ENCODE results near the gene CELSR1. TPM values are rescaled to one million over a fixed set of nuclear protein-coding genes. Genes with fewer than 3 reads are reported as not detected.

Gene CELSR1
- total RNA-seq, 2 experiments from 2014 or later: 0.04 to 0.14 TPM

GRCh38 chr22:46569055-46569847 is 31.8 kb upstream of the CELSR1 start:
- no peak overlapping the region for H3K27ac Mint-ChIP-seq
- no peaks in the 10 kb centered on the region for H3K27me3 Mint-ChIP-seq
- no peaks in the 10 kb centered on the region for H3K36me3 Mint-ChIP-seq
- no peaks in the 10 kb centered on the region for H3K4me1 Mint-ChIP-seq
- DNase-seq: no peak
- H3K4me3 Mint-ChIP-seq: no peak overlapping the region
- peaks cover 19% of the 10 kb centered on the region for H3K9me3 Mint-ChIP-seq

GRCh38 chr22:46568102-46568809 is 30.8 kb upstream of the CELSR1 start:
- Mint-ChIP-seq H3K27ac (no peak overlapping the region), H3K36me3 (no peaks in the 10 kb centered on the region), H3K27me3 (no peaks in the 10 kb centered on the region), H3K4me3 (no peak overlapping the region), H3K4me1 (peaks cover 2% of the 10 kb centered on the region), H3K9me3 (peaks cover 19% of the 10 kb centered on the region)
- DNase-seq: no peak

DNA sequence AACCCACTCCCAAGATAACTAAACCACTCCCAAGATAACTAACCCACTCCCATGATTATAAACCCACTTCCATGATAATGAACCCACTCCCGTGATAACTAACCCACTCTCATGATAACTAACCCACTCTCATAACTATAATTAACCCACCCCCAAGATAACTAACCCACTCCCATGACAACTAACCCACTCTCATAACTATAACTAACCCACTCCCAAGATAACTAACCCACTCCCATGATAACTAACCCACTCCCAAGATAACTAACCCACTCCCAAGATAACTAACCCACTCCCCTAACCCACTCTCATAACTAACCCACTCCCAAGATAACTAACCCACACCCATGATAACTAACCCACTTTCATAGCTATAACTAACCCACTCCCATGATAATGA is 30.1 kb upstream of the CELSR1 start:
- Mint-ChIP-seq H3K36me3 (no peaks in the 10 kb centered on the region), H3K9me3 (peaks cover 19% of the 10 kb centered on the region), H3K27ac (no peak overlapping the region), H3K4me3 (no peak overlapping the region), H3K27me3 (no peaks in the 10 kb centered on the region), H3K4me1 (peaks cover 3% of the 10 kb centered on the region)
- DNase-seq: no peak

GRCh38 chr22:46564084-46564714 is 26.8 kb upstream of the CELSR1 start:
- no peak overlapping the region for H3K4me3 Mint-ChIP-seq
- H3K36me3 Mint-ChIP-seq: no peaks in the 10 kb centered on the region
- H3K27ac Mint-ChIP-seq: no peak overlapping the region
- peaks cover 9% of the 10 kb centered on the region for H3K9me3 Mint-ChIP-seq
- H3K27me3 Mint-ChIP-seq: no peaks in the 10 kb centered on the region
- no peak for DNase-seq
- H3K4me1 Mint-ChIP-seq: peaks cover 4% of the 10 kb centered on the region

DNA sequence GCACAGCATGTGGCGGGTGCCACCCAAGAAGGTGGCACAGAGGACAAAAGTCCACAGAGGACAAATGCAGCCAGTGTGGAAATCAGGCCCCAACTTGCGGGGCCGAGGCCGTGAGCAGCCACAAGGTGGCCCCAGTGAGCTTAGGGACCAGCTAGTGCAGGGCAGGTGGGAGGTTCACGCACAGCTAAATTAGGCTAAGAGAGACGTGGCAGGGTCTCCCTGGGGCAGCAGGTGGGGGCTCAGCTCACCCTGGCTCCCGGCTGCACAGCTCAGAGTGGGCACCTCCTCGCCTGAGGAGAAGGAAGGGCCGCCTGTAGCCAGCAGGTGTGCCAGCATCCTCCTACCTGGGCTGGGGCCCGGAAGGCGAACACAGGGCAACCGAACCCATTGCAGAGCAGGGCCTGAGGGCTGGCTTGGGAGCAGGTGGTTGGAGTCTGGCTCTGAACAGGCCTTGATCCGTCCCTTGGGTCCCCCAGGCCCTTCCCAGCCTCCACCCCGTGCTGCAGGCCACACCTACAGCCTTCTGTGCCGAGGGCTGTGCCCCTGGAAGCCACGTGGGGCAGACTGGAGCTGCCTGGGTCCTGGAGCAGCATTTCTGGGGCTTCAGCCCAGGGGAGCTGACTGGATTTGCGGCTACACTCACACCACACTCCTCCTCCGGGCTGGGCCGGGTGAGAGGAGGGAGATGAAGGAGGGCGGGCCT is 26.1 kb upstream of the CELSR1 start:
- no peaks in the 10 kb centered on the region for H3K36me3 Mint-ChIP-seq
- H3K27me3 Mint-ChIP-seq: no peaks in the 10 kb centered on the region
- no peak overlapping the region for H3K4me3 Mint-ChIP-seq
- peaks cover 9% of the 10 kb centered on the region for H3K9me3 Mint-ChIP-seq
- DNase-seq: peak; percentile 75
- H3K27ac Mint-ChIP-seq: no peak overlapping the region
- peaks cover 4% of the 10 kb centered on the region for H3K4me1 Mint-ChIP-seq

- Mint-ChIP-seq H3K4me3 (peak overlapping the region; percentile 62), H3K27ac (no peak overlapping the region), H3K36me3 (no peaks in the 10 kb centered on the region), H3K27me3 (no peaks in the 10 kb centered on the region), H3K4me1 (peaks cover 4% of the 10 kb centered on the region), H3K9me3 (peaks cover 3% of the 10 kb centered on the region)
- peak; percentile 56 for DNase-seq
These were observed 24.1 kb upstream of the CELSR1 start for GRCh38 chr22:46561435-46561905.

DNA sequence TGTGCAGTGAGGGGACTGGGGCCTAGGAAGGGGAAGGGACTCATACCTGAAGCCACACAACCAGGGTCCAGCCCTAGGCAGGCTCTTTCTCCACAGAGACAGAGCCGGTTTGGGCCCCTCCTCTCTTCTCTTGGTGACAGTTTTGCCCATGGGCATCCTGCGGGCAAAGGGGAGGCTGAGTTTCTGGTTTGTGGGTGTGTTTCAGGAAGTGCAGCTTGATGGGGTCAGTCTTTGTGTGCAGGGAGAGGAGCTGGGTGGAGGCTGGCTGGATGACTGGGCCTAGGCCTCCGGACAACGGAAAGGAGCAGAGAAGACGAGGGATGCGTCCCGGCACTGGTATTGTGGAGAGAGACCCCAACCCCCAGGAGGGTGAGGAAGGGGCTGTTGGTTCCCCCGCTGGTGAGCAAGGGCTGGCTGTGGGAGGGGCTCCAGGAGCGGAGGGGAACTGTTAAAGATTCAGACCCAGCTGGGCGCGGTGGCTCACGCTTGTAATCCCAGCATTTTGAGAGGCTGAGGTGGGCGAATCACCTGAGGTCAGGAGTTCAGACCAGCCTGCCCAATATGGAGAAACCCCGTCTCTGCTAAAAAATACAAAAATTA is 23.4 kb upstream of the CELSR1 start:
- Mint-ChIP-seq H3K9me3 (peaks cover 3% of the 10 kb centered on the region), H3K4me3 (no peak overlapping the region), H3K27me3 (no peaks in the 10 kb centered on the region), H3K36me3 (no peaks in the 10 kb centered on the region), H3K27ac (no peak overlapping the region), H3K4me1 (peaks cover 4% of the 10 kb centered on the region)
- DNase-seq: no peak

GRCh38 chr22:46557736-46558480 is 20.5 kb upstream of the CELSR1 start:
- peaks cover 3% of the 10 kb centered on the region for H3K9me3 Mint-ChIP-seq
- H3K36me3 Mint-ChIP-seq: no peaks in the 10 kb centered on the region
- H3K27ac Mint-ChIP-seq: no peak overlapping the region
- no peak overlapping the region for H3K4me3 Mint-ChIP-seq
- no peaks in the 10 kb centered on the region for H3K27me3 Mint-ChIP-seq
- no peak for DNase-seq
- peaks cover 2% of the 10 kb centered on the region for H3K4me1 Mint-ChIP-seq

- H3K27ac Mint-ChIP-seq: no peak overlapping the region
- H3K36me3 Mint-ChIP-seq: no peaks in the 10 kb centered on the region
- H3K9me3 Mint-ChIP-seq: peaks cover 6% of the 10 kb centered on the region
- no peaks in the 10 kb centered on the region for H3K4me1 Mint-ChIP-seq
- no peak overlapping the region for H3K4me3 Mint-ChIP-seq
- DNase-seq: no peak
- H3K27me3 Mint-ChIP-seq: no peaks in the 10 kb centered on the region
These were observed 19.4 kb upstream of the CELSR1 start for GRCh38 chr22:46556775-46557174.

DNA sequence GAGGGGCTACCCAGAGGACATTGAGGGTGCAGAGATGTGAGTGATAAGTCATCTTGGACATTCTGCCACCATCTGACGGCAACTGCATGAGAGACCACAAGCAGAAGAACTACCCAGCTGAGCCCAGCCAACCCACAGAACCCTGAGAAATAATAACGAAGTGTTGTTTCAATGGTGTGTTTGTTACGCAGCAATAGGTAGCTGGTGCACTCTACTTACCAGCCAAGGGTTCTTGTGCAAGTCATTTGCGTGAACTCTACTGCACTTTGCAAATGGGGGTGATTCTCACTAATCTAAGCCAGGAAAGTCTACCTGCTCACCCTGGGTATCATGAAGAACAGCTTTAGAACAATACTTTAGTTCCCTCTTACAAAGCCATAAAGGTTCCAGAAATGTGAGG is 15.8 kb upstream of the CELSR1 start:
- H3K27me3 Mint-ChIP-seq: no peaks in the 10 kb centered on the region
- H3K9me3 Mint-ChIP-seq: peaks cover 6% of the 10 kb centered on the region
- no peak overlapping the region for H3K4me3 Mint-ChIP-seq
- H3K36me3 Mint-ChIP-seq: no peaks in the 10 kb centered on the region
- no peaks in the 10 kb centered on the region for H3K4me1 Mint-ChIP-seq
- no peak overlapping the region for H3K27ac Mint-ChIP-seq
- DNase-seq: no peak

- no peak overlapping the region for H3K27ac Mint-ChIP-seq
- no peak overlapping the region for H3K4me3 Mint-ChIP-seq
- DNase-seq: no peak
- H3K4me1 Mint-ChIP-seq: no peaks in the 10 kb centered on the region
- H3K27me3 Mint-ChIP-seq: no peaks in the 10 kb centered on the region
- peaks cover 6% of the 10 kb centered on the region for H3K9me3 Mint-ChIP-seq
- H3K36me3 Mint-ChIP-seq: no peaks in the 10 kb centered on the region
These were observed 14.6 kb upstream of the CELSR1 start for GRCh38 chr22:46551996-46552395.

- Mint-ChIP-seq H3K4me3 (no peak overlapping the region), H3K9me3 (peaks cover 2% of the 10 kb centered on the region), H3K27me3 (peaks cover 2% of the 10 kb centered on the region), H3K27ac (no peak overlapping the region), H3K36me3 (no peaks in the 10 kb centered on the region), H3K4me1 (no peaks in the 10 kb centered on the region)
- no peak for DNase-seq
These were observed 13.9 kb upstream of the CELSR1 start for GRCh38 chr22:46551321-46551720.

- H3K36me3 Mint-ChIP-seq: no peaks in the 10 kb centered on the region
- H3K4me1 Mint-ChIP-seq: no peaks in the 10 kb centered on the region
- H3K27ac Mint-ChIP-seq: no peak overlapping the region
These were observed 12.7 kb upstream of the CELSR1 start for GRCh38 chr22:46549971-46550641.

GRCh38 chr22:46549563-46549840 is 12.1 kb upstream of the CELSR1 start:
- peaks cover 2% of the 10 kb centered on the region for H3K9me3 Mint-ChIP-seq

More at GRCh38 chr22:46549971-46550641, 12.7 kb upstream of the CELSR1 start:
- peaks cover 8% of the 10 kb centered on the region for H3K27me3 Mint-ChIP-seq
- no peak overlapping the region for H3K4me3 Mint-ChIP-seq
- peaks cover 2% of the 10 kb centered on the region for H3K9me3 Mint-ChIP-seq
- DNase-seq: no peak

More at GRCh38 chr22:46549563-46549840, 12.1 kb upstream of the CELSR1 start:
- peaks cover 13% of the 10 kb centered on the region for H3K27me3 Mint-ChIP-seq
- no peak overlapping the region for H3K4me3 Mint-ChIP-seq
- no peaks in the 10 kb centered on the region for H3K4me1 Mint-ChIP-seq
- peak overlapping the region; percentile 32 for H3K27ac Mint-ChIP-seq
- DNase-seq: no peak
- H3K36me3 Mint-ChIP-seq: no peaks in the 10 kb centered on the region

All from activated naive CD8-positive, alpha-beta T cell treated with anti-CD3 and anti-CD28 coated beads for 36 hours (primary cell).